K562 (cell line): Measurements from ENCODE around the gene ACP4. TPM values are rescaled to one million over a fixed set of nuclear protein-coding genes. Genes with fewer than 3 reads are reported as not detected.

Source experiments
- ATAC-seq: fragments of 200-7000 bp; cut with Tn5 transposase; 3 replicates; pipeline ENCODE4 v1.9.1; 2020; ENCODE audit warnings: moderate library complexity
- BruUV-seq: library from RNA; stranded (reverse); fragments of 400-500 nt; replicated peaks from 2 replicates; lab custom pipeline; 2021; lab: Mats Ljungman, UMichigan
- CTCF ChIA-PET: fragments of 300-600 bp; formaldehyde crosslinking; extraction: SDS; loops from one replicate; lab custom pipeline; 2021; ENCODE audit warnings: low intra/inter-chr PET ratio; lab: Yijun Ruan, JAX
- POLR2A ChIA-PET: fragments of 300-600, 350-650 bp; sonication (Branson Sonifier 250); formaldehyde crosslinking; extraction: SDS; loops from one replicate; lab custom pipeline; 2021; ENCODE audit warnings: antibody characterized with exemption, inconsistent platforms; lab: Yijun Ruan, JAX
- DNase-seq, 4 experiments: peaks; one replicate each; pipeline versions ENCODE4 v3.0.0 to v3.0.0-alpha.2; 2011 to 2018; ENCODE audit warnings: low spot score in 3 of 4, mixed read lengths in 3 of 4; ENCODE audit errors: extremely low read depth in 1 of 4
- FAIRE-seq: peaks from 2 replicates; lab custom pipeline; 2011; peaks lifted over from hg19 to GRCh38; lab: Jason Lieb, UNC
- H2AFZ ChIP-seq: 2 replicates; pipeline ENCODE4 v1.6.0; 2011; ENCODE audit warnings: low read depth, low read length, control low read depth, inconsistent platforms
- H3K27ac ChIP-seq: fragments of 200-600 bp; 3 replicates; pipeline ENCODE4 v1.8.0; 2011; ENCODE audit warnings: low read depth, mild to moderate bottlenecking, control low read depth, inconsistent platforms, low read length, moderate library complexity, mixed read lengths; ENCODE audit errors: extremely low read depth
- H3K27me3 ChIP-seq, 2 experiments: fragments of 300-600 bp in 1 of 2; 2 replicates in 1 of 2; 3 replicates in 1 of 2; pipeline versions ENCODE4 v1.6.0 to v1.8.0; 2011; ENCODE audit warnings: inconsistent platforms in 2 of 2, low read length in 2 of 2, mild to moderate bottlenecking in 1 of 2, mixed read lengths in 1 of 2, moderate library complexity in 1 of 2; ENCODE audit not compliant: control insufficient read depth in 2 of 2, insufficient read depth in 2 of 2
- H3K36me3 ChIP-seq: fragments of 300-600 bp; 3 replicates; pipeline ENCODE4 v1.8.0; 2011; ENCODE audit warnings: mild to moderate bottlenecking, low read length, inconsistent platforms; ENCODE audit not compliant: control insufficient read depth, insufficient read depth
- H3K4me1 ChIP-seq, 2 experiments: fragments of 200-600 bp in 1 of 2; replicated peaks in 1 of 2; 2 replicates in 1 of 2; 3 replicates in 1 of 2; pipeline versions ENCODE4 v1.5.1 to v1.8.0; 2011; ENCODE audit warnings: inconsistent platforms in 2 of 2, low read length in 2 of 2, mild to moderate bottlenecking in 1 of 2, mixed read lengths in 1 of 2, moderate library complexity in 1 of 2; ENCODE audit not compliant: control insufficient read depth in 2 of 2, insufficient read depth in 2 of 2
- H3K4me2 ChIP-seq: 2 replicates; pipeline ENCODE4 v1.6.1; 2011; ENCODE audit warnings: low read length, control low read depth, inconsistent platforms, mixed read lengths; ENCODE audit not compliant: insufficient read depth
- H3K4me3 ChIP-seq: fragments of 200-600 bp; sonication (generic), shearing (Covaris generic); 2 replicates; pipeline ENCODE4 v1.5.1; 2016; ENCODE audit warnings: control low read depth, inconsistent platforms
- H3K79me2 ChIP-seq: fragments of 200-600 bp; 3 replicates; pipeline ENCODE4 v1.8.0; 2011; ENCODE audit warnings: low read length, inconsistent platforms; ENCODE audit not compliant: control insufficient read depth, insufficient read depth
- H3K9ac ChIP-seq, 2 experiments: 2 replicates each; pipeline versions ENCODE4 v1.6.0 to v1.6.1; 2011; ENCODE audit warnings: low read depth in 2 of 2, low read length in 2 of 2, control low read depth in 1 of 2, inconsistent platforms in 1 of 2, mild to moderate bottlenecking in 1 of 2, mixed read lengths in 1 of 2; ENCODE audit not compliant: insufficient read depth in 1 of 2
- H3K9me1 ChIP-seq: one replicate; pipeline ENCODE4 v1.6.0; 2011; ENCODE audit warnings: inconsistent platforms, mild to moderate bottlenecking, low read length, moderate library complexity; ENCODE audit not compliant: control insufficient read depth, insufficient read depth
- H3K9me3 ChIP-seq: replicated peaks from 2 replicates; pipeline ENCODE4 v1.5.1; 2011; ENCODE audit warnings: low read depth, low read length, inconsistent platforms; ENCODE audit not compliant: control insufficient read depth, insufficient read depth
- H4K20me1 ChIP-seq: replicated peaks from 2 replicates; pipeline ENCODE4 v1.6.1; 2011; ENCODE audit warnings: low read length, inconsistent platforms, mixed read lengths; ENCODE audit not compliant: control insufficient read depth, insufficient read depth
- CHD4 ChIP-seq: fragments of 200-600 bp; sonication (generic); IDR thresholded peaks from 3 replicates; pipeline ENCODE4 v1.6.1; 2012; ENCODE audit warnings: low read depth, mild to moderate bottlenecking, mixed read lengths, low read length, inconsistent platforms; ENCODE audit not compliant: insufficient read depth, insufficient replicate concordance, poor library complexity, severe bottlenecking
- ELF2 ChIP-seq: fragments of 250-450 bp; sonication (Bioruptor Pico); IDR thresholded peaks from 2 replicates; pipeline ENCODE4 v1.5.0; 2021; ENCODE audit warnings: mild to moderate bottlenecking
- MTA1 ChIP-seq: fragments of 450-650 bp; IDR thresholded peaks from 2 replicates; pipeline ENCODE4 v1.6.1; 2017; ENCODE audit warnings: borderline replicate concordance
- NFXL1 ChIP-seq: fragments of 450-650 bp; formaldehyde crosslinking; IDR thresholded peaks from 2 replicates; pipeline ENCODE4 v1.4.0; 2021; ENCODE audit warnings: mild to moderate bottlenecking
- ZNF717 ChIP-seq: fragments of 250-450 bp; sonication (Bioruptor Pico); IDR thresholded peaks from 2 replicates; pipeline ENCODE4 v1.5.0; 2021
- WGBS: fragments of 100-300 bp; shearing (Covaris generic); methylation state at CpG from one replicate; pipeline ENCODE4 v1.1.6; 2016; ENCODE audit warnings: low coverage, mixed read lengths; ENCODE audit not compliant: insufficient coverage; ENCODE audit errors: missing lambda C conversion rate; 5-methylcytosine and 5-hydroxymethylcytosine counted together
- in situ Hi-C: fragments of 300-500 bp; cut with MboI; formaldehyde crosslinking; loops from 4 replicates; pipeline ENCODE4 v1.15.0; 2018; ENCODE audit warnings: inconsistent platforms, mixed read lengths
- intact Hi-C: fragments of 100-400 bp; cut with micrococcal nuclease; formaldehyde crosslinking; loops from 2 replicates; pipeline ENCODE4 v1.14.2; 2022
- polyA plus RNA-seq, 8 experiments: library from polyadenylated mRNA; depleted of rRNA in 4 of 8; stranded (reverse) in 5 of 8; unstranded in 3 of 8; fragments of >200 nt; fragmentation: Nextera tagmentation in 2 of 8; fragmentation: Illumina TruSeq in 1 of 8; extraction: Ambion mirVana in 2 of 8; extraction: Trizol in 1 of 8; gene quantifications; 2 replicates each; pipeline versions ENCODE4 v1.2.1 to v1.2.3, GENCODE V29; 2011 to 2014; ENCODE audit warnings: inconsistent platforms in 1 of 8, missing spikeins in 1 of 8
- total RNA-seq, 7 experiments: library from RNA; depleted of rRNA in 6 of 7; stranded (reverse); fragments of >200 nt in 6 of 7; fragmentation: Illumina TruSeq in 2 of 7; extraction: Trizol in 2 of 7; gene quantifications; 2 replicates each; pipeline versions ENCODE4 v1.2.1 to v1.2.3, GENCODE V29; 2011 to 2021; ENCODE audit warnings: low replicate concordance in 1 of 7
- TF ChIP-seq, protein P1 (sequence below): fragments of 450-650 bp; IDR thresholded peaks from 2 replicates; pipeline ENCODE4 v1.6.1; 2016; ENCODE audit warnings: missing biosample characterization, missing genetic modification characterization
- TF ChIP-seq, protein P2 (sequence below): fragments of 450-650 bp; IDR thresholded peaks from 2 replicates; pipeline ENCODE4 v1.6.1; 2017; ENCODE audit warnings: antibody characterized with exemption, mild to moderate bottlenecking
- TF ChIP-seq, protein P3 (sequence below): fragments of 450-650 bp; IDR thresholded peaks from 2 replicates; pipeline ENCODE4 v1.7.0; 2016; ENCODE audit warnings: borderline replicate concordance
- TF ChIP-seq, protein P4 (sequence below), 2 experiments: fragments of 450-650 bp; IDR thresholded peaks; 2 replicates each; pipeline ENCODE4 v1.6.1; 2018; ENCODE audit warnings: mild to moderate bottlenecking in 2 of 2, low read depth in 1 of 2; ENCODE audit not compliant: partially characterized antibody in 2 of 2

Gene ACP4
- total and polyA plus RNA-seq, 9 of the 15 experiments (the other 6 are each of a cell fraction or from before 2014, with no cell fraction given): not detected

DNA sequence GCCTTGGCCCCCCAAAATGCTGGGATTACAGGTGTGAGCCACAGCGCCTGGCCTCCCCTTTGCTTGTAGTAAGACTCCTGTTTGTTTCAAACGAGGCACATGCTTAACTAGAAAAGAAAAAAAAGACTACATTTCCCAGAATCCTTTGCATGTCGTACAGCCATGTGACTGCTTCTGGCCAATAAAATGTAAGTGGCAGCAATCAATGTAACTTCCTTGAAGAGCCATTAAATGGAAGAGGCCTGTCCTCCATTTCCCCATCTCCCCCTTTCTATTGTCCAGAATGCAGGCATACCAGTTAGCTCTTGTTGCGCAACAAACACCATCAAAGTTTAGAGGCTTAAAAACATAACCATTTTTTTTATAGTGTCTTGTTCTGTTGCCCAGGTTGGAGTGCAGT, 30.3 kb upstream of the ACP4 start:
- H3K79me2 ChIP-seq: no peaks in the 10 kb centered on the region
- ChIA-PET CTCF (no interaction called here), POLR2A (no interaction called here)
- 41% methylated on average over 4 of the region's 4 CpGs for WGBS
- H3K4me2 ChIP-seq: 0 out of 2 replicates have a peak overlapping the region, but pooled peaks have one; percentile 9
- no TSS peak for BruUV-seq
- H3K27ac ChIP-seq: no peak overlapping the region
- ATAC-seq (peak; percentile 88), FAIRE-seq (peak; percentile 83), DNase-seq (peak; percentile 47 to 79 (median 62))
- no peaks in the 10 kb centered on the region for H3K9me1 ChIP-seq
- peaks cover 6 to 9% of the 10 kb centered on the region in 2 experiments; a peak in 4 of 5 replicates for H3K4me1 ChIP-seq
- H3K36me3 ChIP-seq: no peaks in the 10 kb centered on the region
- peak overlapping the region; percentile 93 for H2AFZ ChIP-seq
- no peaks in the 10 kb centered on the region for H3K27me3 ChIP-seq
- H4K20me1 ChIP-seq: no peaks in the 10 kb centered on the region
- in situ Hi-C loops (no loop called here), intact Hi-C loops (no loop called here)
- no peaks in the 10 kb centered on the region for H3K9me3 ChIP-seq
- H3K4me3 ChIP-seq: no peak overlapping the region
- H3K9ac ChIP-seq: no peak overlapping the region
- no peak for TF ChIP-seq CHD4
- TF ChIP-seq MTA1: no peak
- TF ChIP-seq, protein P1, sequence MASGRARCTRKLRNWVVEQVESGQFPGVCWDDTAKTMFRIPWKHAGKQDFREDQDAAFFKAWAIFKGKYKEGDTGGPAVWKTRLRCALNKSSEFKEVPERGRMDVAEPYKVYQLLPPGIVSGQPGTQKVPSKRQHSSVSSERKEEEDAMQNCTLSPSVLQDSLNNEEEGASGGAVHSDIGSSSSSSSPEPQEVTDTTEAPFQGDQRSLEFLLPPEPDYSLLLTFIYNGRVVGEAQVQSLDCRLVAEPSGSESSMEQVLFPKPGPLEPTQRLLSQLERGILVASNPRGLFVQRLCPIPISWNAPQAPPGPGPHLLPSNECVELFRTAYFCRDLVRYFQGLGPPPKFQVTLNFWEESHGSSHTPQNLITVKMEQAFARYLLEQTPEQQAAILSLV (tag): peak; percentile 76; the same call in 1 of the 2 replicates
- no peak for TF ChIP-seq ZNF717 (CRISPR knock-in tag)
- TF ChIP-seq ELF2 (CRISPR knock-in tag): 0 out of 2 replicates have a peak, but pooled peaks have one; percentile 23
- TF ChIP-seq NFXL1 (CRISPR knock-in tag): no peak
- TF ChIP-seq, protein P2, sequence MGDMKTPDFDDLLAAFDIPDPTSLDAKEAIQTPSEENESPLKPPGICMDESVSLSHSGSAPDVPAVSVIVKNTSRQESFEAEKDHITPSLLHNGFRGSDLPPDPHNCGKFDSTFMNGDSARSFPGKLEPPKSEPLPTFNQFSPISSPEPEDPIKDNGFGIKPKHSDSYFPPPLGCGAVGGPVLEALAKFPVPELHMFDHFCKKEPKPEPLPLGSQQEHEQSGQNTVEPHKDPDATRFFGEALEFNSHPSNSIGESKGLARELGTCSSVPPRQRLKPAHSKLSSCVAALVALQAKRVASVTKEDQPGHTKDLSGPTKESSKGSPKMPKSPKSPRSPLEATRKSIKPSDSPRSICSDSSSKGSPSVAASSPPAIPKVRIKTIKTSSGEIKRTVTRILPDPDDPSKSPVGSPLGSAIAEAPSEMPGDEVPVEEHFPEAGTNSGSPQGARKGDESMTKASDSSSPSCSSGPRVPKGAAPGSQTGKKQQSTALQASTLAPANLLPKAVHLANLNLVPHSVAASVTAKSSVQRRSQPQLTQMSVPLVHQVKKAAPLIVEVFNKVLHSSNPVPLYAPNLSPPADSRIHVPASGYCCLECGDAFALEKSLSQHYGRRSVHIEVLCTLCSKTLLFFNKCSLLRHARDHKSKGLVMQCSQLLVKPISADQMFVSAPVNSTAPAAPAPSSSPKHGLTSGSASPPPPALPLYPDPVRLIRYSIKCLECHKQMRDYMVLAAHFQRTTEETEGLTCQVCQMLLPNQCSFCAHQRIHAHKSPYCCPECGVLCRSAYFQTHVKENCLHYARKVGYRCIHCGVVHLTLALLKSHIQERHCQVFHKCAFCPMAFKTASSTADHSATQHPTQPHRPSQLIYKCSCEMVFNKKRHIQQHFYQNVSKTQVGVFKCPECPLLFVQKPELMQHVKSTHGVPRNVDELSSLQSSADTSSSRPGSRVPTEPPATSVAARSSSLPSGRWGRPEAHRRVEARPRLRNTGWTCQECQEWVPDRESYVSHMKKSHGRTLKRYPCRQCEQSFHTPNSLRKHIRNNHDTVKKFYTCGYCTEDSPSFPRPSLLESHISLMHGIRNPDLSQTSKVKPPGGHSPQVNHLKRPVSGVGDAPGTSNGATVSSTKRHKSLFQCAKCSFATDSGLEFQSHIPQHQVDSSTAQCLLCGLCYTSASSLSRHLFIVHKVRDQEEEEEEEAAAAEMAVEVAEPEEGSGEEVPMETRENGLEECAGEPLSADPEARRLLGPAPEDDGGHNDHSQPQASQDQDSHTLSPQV: 0 out of 2 replicates have a peak, but pooled peaks have one; percentile 37
- TF ChIP-seq, protein P3, sequence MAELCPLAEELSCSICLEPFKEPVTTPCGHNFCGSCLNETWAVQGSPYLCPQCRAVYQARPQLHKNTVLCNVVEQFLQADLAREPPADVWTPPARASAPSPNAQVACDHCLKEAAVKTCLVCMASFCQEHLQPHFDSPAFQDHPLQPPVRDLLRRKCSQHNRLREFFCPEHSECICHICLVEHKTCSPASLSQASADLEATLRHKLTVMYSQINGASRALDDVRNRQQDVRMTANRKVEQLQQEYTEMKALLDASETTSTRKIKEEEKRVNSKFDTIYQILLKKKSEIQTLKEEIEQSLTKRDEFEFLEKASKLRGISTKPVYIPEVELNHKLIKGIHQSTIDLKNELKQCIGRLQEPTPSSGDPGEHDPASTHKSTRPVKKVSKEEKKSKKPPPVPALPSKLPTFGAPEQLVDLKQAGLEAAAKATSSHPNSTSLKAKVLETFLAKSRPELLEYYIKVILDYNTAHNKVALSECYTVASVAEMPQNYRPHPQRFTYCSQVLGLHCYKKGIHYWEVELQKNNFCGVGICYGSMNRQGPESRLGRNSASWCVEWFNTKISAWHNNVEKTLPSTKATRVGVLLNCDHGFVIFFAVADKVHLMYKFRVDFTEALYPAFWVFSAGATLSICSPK: no peak
- TF ChIP-seq, protein P4, sequence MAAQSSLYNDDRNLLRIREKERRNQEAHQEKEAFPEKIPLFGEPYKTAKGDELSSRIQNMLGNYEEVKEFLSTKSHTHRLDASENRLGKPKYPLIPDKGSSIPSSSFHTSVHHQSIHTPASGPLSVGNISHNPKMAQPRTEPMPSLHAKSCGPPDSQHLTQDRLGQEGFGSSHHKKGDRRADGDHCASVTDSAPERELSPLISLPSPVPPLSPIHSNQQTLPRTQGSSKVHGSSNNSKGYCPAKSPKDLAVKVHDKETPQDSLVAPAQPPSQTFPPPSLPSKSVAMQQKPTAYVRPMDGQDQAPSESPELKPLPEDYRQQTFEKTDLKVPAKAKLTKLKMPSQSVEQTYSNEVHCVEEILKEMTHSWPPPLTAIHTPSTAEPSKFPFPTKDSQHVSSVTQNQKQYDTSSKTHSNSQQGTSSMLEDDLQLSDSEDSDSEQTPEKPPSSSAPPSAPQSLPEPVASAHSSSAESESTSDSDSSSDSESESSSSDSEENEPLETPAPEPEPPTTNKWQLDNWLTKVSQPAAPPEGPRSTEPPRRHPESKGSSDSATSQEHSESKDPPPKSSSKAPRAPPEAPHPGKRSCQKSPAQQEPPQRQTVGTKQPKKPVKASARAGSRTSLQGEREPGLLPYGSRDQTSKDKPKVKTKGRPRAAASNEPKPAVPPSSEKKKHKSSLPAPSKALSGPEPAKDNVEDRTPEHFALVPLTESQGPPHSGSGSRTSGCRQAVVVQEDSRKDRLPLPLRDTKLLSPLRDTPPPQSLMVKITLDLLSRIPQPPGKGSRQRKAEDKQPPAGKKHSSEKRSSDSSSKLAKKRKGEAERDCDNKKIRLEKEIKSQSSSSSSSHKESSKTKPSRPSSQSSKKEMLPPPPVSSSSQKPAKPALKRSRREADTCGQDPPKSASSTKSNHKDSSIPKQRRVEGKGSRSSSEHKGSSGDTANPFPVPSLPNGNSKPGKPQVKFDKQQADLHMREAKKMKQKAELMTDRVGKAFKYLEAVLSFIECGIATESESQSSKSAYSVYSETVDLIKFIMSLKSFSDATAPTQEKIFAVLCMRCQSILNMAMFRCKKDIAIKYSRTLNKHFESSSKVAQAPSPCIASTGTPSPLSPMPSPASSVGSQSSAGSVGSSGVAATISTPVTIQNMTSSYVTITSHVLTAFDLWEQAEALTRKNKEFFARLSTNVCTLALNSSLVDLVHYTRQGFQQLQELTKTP (IDR thresholded peaks at IDR 0.05; ENCODE audit: low read depth in 1 of 2, partially characterized antibody in 2 of 2): peak in 1 of 2 experiments; percentile 87
